SH-SY5Y (cell line): ENCODE data around the gene EIPR1.

Experiments
- GATA2 ChIP-seq: IDR thresholded peaks from 2 replicates; pipeline ENCODE4 v1.6.1; 2011; ENCODE audit warnings: mild to moderate bottlenecking, low read depth, low read length
- GATA3 ChIP-seq: IDR thresholded peaks from 2 replicates; pipeline ENCODE4 v1.6.1; 2011; ENCODE audit warnings: low read depth, mild to moderate bottlenecking, low read length, moderate library complexity

- no peak for TF ChIP-seq GATA3
- TF ChIP-seq GATA2 = no peak
These were observed 109.5 kb downstream of the EIPR1 start for GRCh38 chr2:3267869-3268704.
